Esophagus squamous epithelium (tissue), 5 donors: ENCODE results near the gene OVCA2. TPM values are rescaled to one million over a fixed set of nuclear protein-coding genes. Genes with fewer than 3 reads are reported as not detected.

ENCODE experiments used
- DNase-seq: peaks from one replicate; lab custom pipeline; 2025; lab: John Stamatoyannopoulos, UW
- H3K27ac ChIP-seq, 4 donors: fragments of 200-600 bp; sonication (generic); one replicate each; pipeline ENCODE4 v1.5.1; 2016 to 2019; ENCODE audit warnings: mild to moderate bottlenecking in 1 of 4
- H3K27me3 ChIP-seq, 4 donors: fragments of 200-600 bp; sonication (generic); 1 replicate in 3 of 4; 2 replicates in 1 of 4; pipeline versions ENCODE4 v1.5.1 to v1.6.0; 2017 to 2021; ENCODE audit warnings: antibody characterized with exemption in 1 of 4
- H3K36me3 ChIP-seq, 3 donors: fragments of 200-600 bp; sonication (generic); one replicate each; pipeline ENCODE4 v1.5.1; 2016 to 2019
- H3K4me1 ChIP-seq, 3 donors: fragments of 200-600 bp; sonication (generic); one replicate each; pipeline ENCODE4 v1.5.1; 2017 to 2019
- H3K4me3 ChIP-seq, 4 donors: fragments of 200-600 bp; sonication (generic); 1 replicate in 3 of 4; 2 replicates in 1 of 4; pipeline ENCODE4 v1.5.1; 2016 to 2019; ENCODE audit warnings: mild to moderate bottlenecking in 2 of 4, moderate library complexity in 1 of 4
- H3K9me3 ChIP-seq, 3 donors: fragments of 200-600 bp; sonication (generic); one replicate each; pipeline ENCODE4 v1.5.1; 2016 to 2019
- CTCF ChIP-seq, 6 experiments: fragments of 450-650 bp in 4 of 6; fragments of 200-600 bp in 2 of 6; sonication (generic) in 2 of 6; IDR thresholded peaks; one replicate each; pipeline ENCODE4 v1.5.1; 2016 to 2019; ENCODE audit warnings: antibody characterized with exemption in 6 of 6, mild to moderate bottlenecking in 4 of 6, moderate library complexity in 4 of 6
- POLR2A ChIP-seq, 4 donors: fragments of 450-650 bp; IDR thresholded peaks; one replicate each; pipeline ENCODE4 v1.6.1; 2017; ENCODE audit warnings: antibody characterized with exemption in 4 of 4, mild to moderate bottlenecking in 4 of 4, moderate library complexity in 3 of 4
- WGBS, 2 donors: methylation state at CpG; one replicate each; pipeline ENCODE4 v1.1.5; 2018; 5-methylcytosine and 5-hydroxymethylcytosine counted together
- intact Hi-C: fragments of 100-400 bp; cut with DNase I; formaldehyde crosslinking; loops from one replicate; pipeline ENCODE4 v1.15.0; 2022
- total RNA-seq, 4 donors: library from RNA; depleted of rRNA; stranded (reverse); fragments of >200 nt; gene quantifications; one replicate each; pipeline ENCODE4 v1.1.0, GENCODE V29; 2016
- donor health status: DM: yes; HTN: yes; CAD: no.

The OVCA2 gene
- total RNA-seq, 4 donors from 2014 or later = 42.3 to 70.5 (median 53.2) TPM

- peaks cover 54 to 98% (median 55%) of the 10 kb centered on the region in 3 donors for H3K4me1 ChIP-seq
- no peaks in the 10 kb centered on the region for H3K9me3 ChIP-seq
- peak overlapping the region; percentile 9 to 74 (median 58) for H3K4me3 ChIP-seq
- TF ChIP-seq CTCF (IDR thresholded peaks at IDR 0.05) (peak; percentile 69 to 91 (median 81)), POLR2A (IDR thresholded peaks at IDR 0.05) (no peak)
- peaks cover 0 to 52% (median 0%) of the 10 kb centered on the region in 3 donors for H3K36me3 ChIP-seq
- peaks cover 0 to 54% (median 7%) of the 10 kb centered on the region in 4 donors for H3K27me3 ChIP-seq
- 10 to 38% methylated on average over 2 to 28 of the region's 78 CpGs for WGBS, 2 donors
- H3K27ac ChIP-seq = peak overlapping the region; percentile 58 to 93 (median 87)
- intact Hi-C loops = loop anchor here (5.0 kb wide), 1 partner anchor 183 kb away; no protein-coding TSS in a partner anchor
- no peak for DNase-seq
Observed at GRCh38 chr17:2058586-2059546, 17.0 kb downstream of the OVCA2 start.

DNA sequence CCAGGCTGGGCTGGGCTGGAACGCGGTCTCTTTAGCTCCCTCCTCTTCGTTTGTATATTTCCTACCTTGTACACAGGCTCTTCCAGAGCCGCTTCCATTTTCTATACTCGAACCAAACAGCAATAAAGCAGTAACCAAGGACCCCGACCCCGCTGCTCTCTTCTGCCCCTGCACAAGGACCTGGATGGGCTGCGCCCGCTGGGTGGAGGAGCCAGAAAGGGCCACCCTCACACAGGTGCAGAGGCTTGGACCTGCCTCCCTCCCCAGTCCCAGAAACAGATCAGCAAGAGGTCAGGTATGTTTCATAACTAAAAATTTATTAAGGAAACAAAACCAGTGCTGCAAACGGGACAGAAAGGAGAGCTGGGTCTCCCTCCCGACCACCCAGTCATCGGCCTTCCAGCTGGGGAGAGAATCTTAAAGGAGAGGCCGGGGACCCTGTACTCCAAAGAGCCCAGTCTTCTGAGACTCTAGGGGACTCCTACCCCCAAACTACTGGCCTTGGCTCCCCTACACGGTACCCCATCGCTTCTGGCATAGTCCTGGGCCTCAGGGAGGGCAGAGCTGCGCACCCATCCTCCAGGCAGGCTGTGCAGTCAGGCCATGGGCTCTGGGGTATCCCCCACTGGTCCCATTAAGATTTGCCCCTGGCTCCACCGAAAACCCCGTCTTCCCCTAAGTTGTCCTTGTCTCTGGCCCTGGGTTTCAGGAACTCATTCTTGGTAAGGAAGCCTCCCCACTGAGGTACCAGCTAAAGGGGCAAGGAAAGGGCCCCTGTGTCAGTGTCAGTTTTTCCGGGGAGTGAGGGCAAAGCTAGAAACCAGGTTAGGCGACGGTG, 17.9 kb downstream of the OVCA2 start:
- no peak for DNase-seq
- Histone ChIP-seq H3K4me3 (peak overlapping the region in 3 of 4 donors; percentile 48 to 74 (median 69)), H3K4me1 (peaks cover 51 to 98% (median 57%) of the 10 kb centered on the region in 3 donors), H3K27ac (peak overlapping the region; percentile 68 to 93 (median 87)), H3K9me3 (no peaks in the 10 kb centered on the region), H3K36me3 (peaks cover 0 to 61% (median 0%) of the 10 kb centered on the region in 3 donors), H3K27me3 (peaks cover 0 to 45% (median 4%) of the 10 kb centered on the region in 4 donors)
- WGBS, 2 donors = 71 to 79% methylated on average over 6 to 19 of the region's 21 CpGs
- no peak for TF ChIP-seq CTCF (IDR thresholded peaks at IDR 0.05)
- TF ChIP-seq POLR2A (IDR thresholded peaks at IDR 0.05) = no peak
- intact Hi-C loops = loop anchor here (5.0 kb wide), 1 partner anchor 183 kb away; no protein-coding TSS in a partner anchor

- H3K27ac ChIP-seq = peak overlapping the region; percentile 68 to 93 (median 87)
- peaks cover 0 to 39% (median 2%) of the 10 kb centered on the region in 4 donors for H3K27me3 ChIP-seq
- DNase-seq = no peak
- WGBS, 2 donors = 83 to 88% methylated on average over 4 to 6 of the region's 6 CpGs
- intact Hi-C loops = no loop called here
- H3K36me3 ChIP-seq = peaks cover 0 to 67% (median 0%) of the 10 kb centered on the region in 3 donors
- peaks cover 47 to 98% (median 60%) of the 10 kb centered on the region in 3 donors for H3K4me1 ChIP-seq
- no peaks in the 10 kb centered on the region for H3K9me3 ChIP-seq
- no peak for TF ChIP-seq POLR2A (IDR thresholded peaks at IDR 0.05)
- TF ChIP-seq CTCF (IDR thresholded peaks at IDR 0.05) = no peak
- H3K4me3 ChIP-seq = no peak overlapping the region
Observed at GRCh38 chr17:2060385-2060658, 18.5 kb downstream of the OVCA2 start.

GRCh38 chr17:2060681-2061440, 19.0 kb downstream of the OVCA2 start:
- Histone ChIP-seq H3K4me3 (no peak overlapping the region), H3K27ac (peak overlapping the region; percentile 68 to 93 (median 87)), H3K36me3 (peaks cover 0 to 72% (median 0%) of the 10 kb centered on the region in 3 donors), H3K4me1 (peaks cover 42 to 99% (median 65%) of the 10 kb centered on the region in 3 donors), H3K9me3 (no peaks in the 10 kb centered on the region), H3K27me3 (peaks cover 0 to 34% (median 2%) of the 10 kb centered on the region in 4 donors)
- TF ChIP-seq CTCF (IDR thresholded peaks at IDR 0.05) = no peak
- no peak for TF ChIP-seq POLR2A (IDR thresholded peaks at IDR 0.05)
- 76 to 82% methylated on average over 11 to 13 of the region's 21 CpGs for WGBS, 2 donors
- intact Hi-C loops = no loop called here
- no peak for DNase-seq
